GM19025 (cell line): ENCODE measurements around the gene LEFTY1.
"Not testable (repeated sequence)": the region's sequence is repeated elsewhere in the genome, so short reads cannot be mapped to it uniquely, and the experiment has no call there.

ENCODE experiments used
- ATAC-seq: cut with Tn5 transposase; IDR thresholded peaks from one replicate; pipeline ENCODE4 v1.9.1; 2021; ENCODE audit warnings: mild to moderate bottlenecking, low read depth, moderate library complexity; ENCODE audit not compliant: unreplicated experiment

Gene LEFTY1

DNA sequence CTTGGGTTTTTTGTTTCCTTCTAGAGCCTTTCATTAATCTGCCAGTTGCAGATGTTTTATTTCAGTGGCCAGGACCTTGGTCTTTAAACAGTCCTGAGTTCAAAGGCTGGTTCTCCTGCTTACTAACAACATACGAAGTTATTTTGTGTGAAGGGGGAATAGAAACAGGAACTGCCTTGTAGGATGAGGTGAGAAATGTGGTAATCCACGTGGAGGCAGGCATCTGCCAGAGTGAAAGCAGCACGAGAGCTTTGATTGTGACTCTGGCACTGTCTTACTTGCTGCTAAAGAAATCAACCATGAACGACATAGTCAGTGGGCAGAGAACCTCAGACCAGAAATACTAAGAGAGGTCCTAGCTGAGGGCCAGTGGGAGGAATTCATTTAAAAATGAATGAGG, 37.1 kb downstream of the LEFTY1 start:
- ATAC-seq: peak; percentile 51

DNA sequence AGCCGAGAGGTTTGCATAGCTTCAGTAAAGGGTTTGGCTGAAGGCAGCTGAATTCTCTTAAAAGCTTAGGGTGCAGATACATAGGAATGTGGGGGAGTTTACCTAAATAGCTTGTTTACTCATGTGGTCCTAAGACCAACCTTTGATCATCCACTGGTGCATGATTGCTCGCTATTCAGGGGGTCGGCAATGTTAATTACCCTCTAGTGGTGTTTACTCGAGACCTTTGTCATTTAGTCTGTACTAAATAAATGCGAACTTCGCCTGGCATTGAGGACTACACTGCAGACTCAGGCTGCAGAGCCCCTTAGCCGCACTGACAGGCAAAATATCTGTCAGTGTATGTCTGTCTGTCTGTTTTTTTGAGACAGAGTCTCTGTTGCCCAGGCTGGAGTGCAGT, 38.6 kb downstream of the LEFTY1 start:
- ATAC-seq: no peak

- ATAC-seq: no peak
Measured at GRCh38 chr1:225849925-225850324, 39.0 kb downstream of the LEFTY1 start.

DNA sequence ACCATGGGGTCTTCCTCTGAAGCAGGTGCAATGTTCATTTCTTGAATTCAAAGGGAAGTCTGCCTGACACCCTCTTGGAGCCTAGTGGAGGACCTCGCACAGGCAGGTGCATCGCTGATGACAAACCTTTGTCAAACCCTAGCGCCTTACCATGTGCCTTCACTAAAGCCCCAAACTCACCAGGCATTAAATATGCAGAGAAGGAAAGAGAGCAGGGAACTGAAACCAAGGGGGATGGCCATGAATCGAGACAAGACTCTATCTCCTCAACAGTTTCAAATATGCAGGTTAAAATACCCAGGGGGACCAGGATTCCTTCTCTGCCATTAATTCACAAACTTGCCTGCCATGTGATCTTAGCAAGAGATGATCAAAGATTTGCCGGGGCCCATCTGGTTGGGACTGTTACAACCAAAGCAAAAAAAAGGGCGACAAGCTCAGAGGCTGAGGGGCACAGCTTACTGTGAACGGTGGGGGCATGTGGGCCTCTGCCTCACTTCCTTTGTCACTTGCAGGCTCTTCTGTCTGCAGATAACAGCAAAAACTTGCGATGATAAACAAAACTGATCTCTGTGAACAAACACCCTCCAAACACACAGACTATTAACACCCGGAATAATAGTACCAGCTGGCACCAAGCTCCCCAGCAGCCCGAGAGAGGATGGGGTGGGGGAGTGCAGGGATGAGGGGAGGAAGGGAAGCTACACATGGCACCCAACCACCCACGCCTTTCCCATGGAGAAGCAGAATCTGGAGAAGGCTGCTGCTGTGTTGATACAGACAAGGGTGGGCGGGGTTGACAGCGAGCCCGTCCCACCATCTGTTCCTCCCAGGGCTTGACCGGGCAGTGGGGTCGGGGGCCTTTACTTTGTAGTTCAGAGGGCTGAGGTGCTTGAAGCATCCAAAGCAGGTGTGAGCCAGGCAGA, 40.7 kb downstream of the LEFTY1 start:
- peak; percentile 51 for ATAC-seq

DNA sequence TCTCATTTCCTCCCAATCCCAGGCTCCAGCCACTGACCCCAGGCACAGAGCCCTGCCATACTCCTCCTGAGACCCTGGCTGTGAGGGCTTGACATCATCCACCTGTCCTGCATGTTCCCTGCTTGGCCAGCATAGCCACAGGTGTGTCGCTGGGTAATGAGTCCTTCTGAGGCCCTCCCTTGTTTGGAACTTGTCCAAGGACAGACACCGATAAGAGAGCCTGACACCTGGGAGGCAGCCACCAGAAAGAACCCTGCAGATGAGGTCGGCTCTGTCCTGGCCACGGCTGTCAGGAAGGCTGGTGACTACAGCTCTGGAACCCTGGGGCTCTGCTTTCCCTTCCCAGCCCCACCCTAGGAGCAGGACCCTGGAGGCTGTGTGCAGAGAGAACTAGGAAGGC, 41.3 kb downstream of the LEFTY1 start:
- ATAC-seq: no peak

- no peak for ATAC-seq
Measured at GRCh38 chr1:225846331-225847310, 42.3 kb downstream of the LEFTY1 start.

GRCh38 chr1:225845571-225846259, 43.2 kb downstream of the LEFTY1 start:
- ATAC-seq: no peak

DNA sequence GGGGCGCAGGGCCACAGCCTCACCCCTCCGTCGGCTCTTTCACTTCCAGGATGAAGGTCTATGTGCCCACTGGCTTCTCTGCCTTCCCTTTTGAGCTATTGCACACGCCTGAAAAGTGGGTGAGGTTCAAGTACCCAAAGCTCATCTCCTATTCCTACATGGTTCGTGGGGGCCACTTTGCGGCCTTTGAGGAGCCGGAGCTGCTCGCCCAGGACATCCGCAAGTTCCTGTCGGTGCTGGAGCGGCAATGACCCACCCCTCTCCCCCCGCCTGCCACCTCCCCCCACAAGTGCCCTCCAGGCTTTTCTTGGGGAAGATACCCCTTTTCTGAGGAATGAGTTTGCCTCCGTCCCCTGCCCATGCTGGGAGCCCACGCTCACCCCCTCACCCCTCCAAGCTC, 43.8 kb downstream of the LEFTY1 start:
- ATAC-seq: no peak

DNA sequence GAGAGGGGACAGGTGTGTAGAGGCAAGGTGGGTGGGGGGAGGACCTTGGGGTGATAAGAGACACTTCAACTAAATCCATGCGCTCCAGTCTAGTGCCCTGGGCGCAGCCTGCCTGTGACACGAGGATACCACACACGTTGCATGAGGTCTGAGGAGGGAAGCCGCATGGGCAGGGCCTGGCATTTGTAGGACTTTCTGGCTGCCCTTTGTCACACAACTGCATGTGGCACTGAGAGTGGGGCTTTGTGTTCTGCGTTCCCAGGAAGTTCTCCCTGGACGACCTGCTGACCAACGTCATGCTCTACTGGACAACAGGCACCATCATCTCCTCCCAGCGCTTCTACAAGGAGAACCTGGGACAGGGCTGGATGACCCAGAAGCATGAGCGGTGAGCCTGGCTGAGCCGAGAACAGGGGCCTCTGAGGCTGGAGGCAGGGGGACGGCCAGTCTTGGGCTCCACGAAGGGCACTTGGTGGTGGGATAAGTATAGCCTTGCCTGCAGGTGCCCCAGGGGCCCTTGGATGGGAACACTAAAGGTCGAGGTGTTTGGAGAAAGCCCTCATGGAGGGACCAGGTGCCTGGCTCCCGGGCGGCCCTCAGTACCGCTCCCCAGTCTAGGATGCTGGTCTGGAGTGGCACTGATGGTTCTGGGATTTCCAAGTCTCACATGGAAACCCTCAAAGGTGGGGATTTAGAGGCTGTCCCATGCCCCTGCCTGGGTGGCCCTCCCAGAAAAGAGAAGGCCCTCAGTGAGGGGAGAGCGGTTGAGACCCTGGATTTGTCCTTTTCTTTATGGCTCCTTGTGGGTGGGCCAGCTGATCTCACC, 44.5 kb downstream of the LEFTY1 start:
- ATAC-seq: no peak

DNA sequence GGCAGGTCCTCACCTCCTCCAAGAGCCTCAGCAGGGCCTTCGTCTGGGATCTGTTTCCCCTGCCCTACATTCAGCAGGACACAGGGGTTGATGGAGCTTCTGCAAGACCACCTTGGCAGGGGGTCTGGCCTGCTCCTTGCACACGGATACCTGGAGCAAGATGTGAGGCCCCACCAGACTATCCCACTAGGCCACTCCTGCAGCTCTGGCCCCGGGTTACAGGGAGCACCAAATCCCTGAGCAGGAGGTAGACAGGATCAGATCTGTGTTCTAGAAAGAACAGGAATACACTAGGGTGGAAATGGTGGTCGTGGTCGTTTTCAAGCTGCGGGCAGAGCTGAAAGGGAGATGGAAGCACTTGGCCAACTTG, 45.5 kb downstream of the LEFTY1 start:
- ATAC-seq: no peak

- no peak for ATAC-seq
Measured at GRCh38 chr1:225842788-225843425, 46.0 kb downstream of the LEFTY1 start.

- ATAC-seq: no peak
Measured at GRCh38 chr1:225842074-225842473, 46.9 kb downstream of the LEFTY1 start.

- ATAC-seq: no peak
Measured at GRCh38 chr1:225840713-225841112, 48.2 kb downstream of the LEFTY1 start.

GRCh38 chr1:225840223-225840610, 48.7 kb downstream of the LEFTY1 start:
- ATAC-seq: no peak

GRCh38 chr1:225838793-225839192, 50.2 kb downstream of the LEFTY1 start:
- ATAC-seq: no peak

- not testable (repeated sequence) for ATAC-seq
Measured at GRCh38 chr1:225836296-225836695, 52.6 kb downstream of the LEFTY1 start.
